CD4-positive, alpha-beta T cell treated with Interleukin-6 for 4 hours (primary cell): ENCODE measurements around the gene PPDPF.
"Not testable (repeated sequence)": the region's sequence is repeated elsewhere in the genome, so short reads cannot be mapped to it uniquely, and the experiment has no call there.

ENCODE experiments used
- DNase-seq: peaks from one replicate; pipeline ENCODE4 v3.0.0-alpha.2; 2020; ENCODE audit warnings: mixed read lengths

The PPDPF gene

GRCh38 chr20:63520504-63520933 is at the start of gene PPDPF:
TSS of gene PPDPF (plus strand) at chr20:63520765. CDS start at chr20:63521309, 544 bp downstream.
- peak; percentile 84 for DNase-seq

DNA sequence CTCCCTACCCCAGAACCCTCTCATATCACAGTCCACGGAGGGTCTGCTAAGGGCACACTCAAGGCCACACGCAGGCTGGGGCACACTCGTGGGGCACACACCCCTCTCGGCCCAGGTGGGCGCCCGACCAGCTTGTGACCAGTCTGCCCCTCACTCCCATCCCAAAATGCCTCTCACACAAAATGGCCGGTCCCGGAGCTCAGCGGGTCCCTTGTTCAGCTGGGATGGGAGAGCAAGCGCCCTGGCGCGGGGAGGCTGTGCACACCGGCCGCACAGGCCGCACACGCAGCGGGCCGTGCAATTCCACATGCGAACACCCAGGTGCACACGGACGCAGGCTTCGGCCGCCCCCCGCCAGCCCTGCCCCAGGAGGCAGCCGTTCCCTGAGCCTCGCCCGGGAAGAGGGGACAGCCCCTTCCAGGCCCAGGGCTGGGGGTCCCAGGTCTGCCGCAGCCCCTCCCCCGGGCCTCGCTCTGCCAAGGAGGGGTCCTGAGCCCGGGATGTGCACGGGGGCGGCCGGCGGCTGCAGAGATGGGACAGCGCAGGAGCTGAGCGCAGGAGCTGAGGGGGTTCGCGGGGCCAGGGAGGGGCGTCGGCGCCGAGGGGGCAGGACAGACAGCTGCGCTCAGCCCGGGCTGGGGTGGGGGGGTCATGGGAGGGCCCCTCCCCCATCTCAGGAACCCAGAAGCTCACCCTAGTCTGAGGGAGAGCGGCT is 49.4 kb upstream of the PPDPF start:
- no peak for DNase-seq

GRCh38 chr20:63471717-63471980 is 48.9 kb upstream of the PPDPF start:
- DNase-seq, result no peak

DNA sequence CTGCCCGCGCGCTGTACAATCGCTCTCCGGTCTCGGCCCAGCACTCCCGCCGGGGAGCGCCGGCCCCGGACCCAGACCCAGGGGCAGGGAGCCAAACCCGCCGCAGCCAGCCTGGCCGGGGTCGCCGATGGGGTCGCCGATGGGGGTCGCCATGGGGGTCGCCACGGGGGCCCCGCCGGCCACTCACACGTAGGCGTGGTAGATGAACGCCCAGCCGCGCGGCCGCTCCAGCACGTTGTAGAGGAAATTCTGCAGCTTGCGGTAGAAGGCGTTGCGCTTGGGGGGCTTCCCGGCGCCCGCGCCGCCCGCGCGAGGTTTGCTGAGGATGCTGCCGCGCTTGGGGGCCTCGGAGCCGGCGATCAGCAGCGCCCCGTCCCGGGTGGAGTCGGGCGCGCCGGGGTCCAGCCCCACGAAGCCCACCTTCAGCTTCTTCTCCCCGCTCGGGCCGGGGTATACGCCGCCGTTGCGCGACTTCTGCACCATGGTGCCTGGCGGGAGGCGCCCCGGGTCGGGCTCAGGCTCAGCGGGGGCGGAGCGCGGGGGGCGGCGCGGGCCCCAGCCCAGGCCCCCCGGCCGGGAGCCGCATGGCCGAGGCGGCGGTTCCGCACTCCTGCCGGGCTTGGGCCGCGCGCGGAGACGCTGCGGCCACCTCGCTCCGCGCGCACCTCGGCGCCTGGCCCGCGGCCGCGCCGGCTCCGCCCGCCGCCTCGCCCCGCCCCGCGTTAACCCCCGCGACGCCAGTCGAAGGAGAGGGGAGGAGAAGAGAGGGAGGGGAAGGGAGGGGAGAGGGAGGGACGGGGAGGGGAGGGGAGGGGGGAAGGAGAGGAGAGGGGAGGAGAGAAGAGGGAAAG is 48.4 kb upstream of the PPDPF start, which contains the start of gene KCNQ2:
Gene KCNQ2 (minus strand): TSS at position 675 of the 851 bp plus-strand sequence. CDS start 192 bp downstream, at position 483.
- no peak for DNase-seq

GRCh38 chr20:63472862-63473390 is 47.6 kb upstream of the PPDPF start:
- DNase-seq, result no peak

DNA sequence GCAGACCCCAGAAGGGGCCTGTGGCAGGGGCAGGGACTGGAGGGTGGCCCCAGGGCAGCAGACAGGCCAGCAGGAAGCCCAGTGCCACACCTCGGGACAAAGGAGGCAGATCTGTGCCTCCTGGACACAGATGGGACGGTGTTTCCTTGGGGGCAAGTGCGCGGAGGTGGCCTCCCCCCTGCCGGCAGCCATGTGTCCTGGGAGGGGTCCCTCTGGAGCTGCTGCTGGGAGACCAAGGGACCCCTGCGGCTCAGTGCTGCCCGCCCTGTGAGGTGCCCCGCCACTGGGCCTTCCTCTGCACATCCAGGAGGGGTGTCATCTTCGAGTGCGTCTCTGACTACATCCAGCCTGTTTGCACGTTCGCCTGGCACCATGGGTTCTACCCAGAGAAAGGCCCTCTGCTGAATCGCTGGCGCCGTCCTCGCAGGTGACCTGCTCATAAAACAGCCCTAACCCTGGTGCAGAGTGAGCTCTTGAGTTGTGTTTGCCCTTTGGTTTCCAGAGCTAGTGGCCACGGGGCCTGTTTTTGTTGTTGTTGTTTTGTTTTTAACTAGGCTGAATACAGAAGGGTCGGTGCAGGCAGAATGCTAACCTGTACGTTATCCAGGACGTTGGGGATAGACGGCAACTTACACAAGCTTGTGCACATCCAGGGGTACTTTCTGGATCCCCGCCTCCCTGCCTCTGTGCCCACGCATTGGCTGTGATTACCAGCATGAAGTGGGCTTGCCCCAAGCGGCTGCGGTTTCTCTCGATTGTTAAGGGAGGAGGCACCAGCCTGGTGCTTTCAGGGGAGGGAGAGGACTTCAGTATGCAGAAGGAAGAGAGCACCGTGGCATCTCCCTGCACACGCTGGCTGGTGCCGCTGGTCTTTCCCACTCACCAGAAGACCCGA is 46.8 kb upstream of the PPDPF start:
- no peak for DNase-seq

DNA sequence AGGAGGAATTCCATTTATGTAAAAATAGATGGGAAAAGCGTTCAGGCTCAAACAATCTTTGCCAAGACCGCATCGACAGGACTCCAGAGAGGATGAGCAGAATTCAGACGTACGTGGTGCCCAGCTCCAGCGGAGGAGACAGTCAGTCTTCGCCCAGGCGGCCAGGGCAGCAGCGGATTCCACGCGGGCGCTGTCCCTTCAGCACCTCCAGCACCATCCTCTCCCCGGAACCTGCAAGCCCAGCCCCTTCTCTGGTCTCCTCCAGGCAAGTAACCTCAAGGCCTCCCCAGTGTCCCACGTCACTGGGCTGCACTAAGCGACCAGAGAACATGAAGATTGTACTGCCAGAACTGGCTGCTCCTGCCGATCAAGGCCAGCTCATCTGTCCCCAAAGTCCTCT is 45.4 kb upstream of the PPDPF start:
- DNase-seq, result no peak

DNA sequence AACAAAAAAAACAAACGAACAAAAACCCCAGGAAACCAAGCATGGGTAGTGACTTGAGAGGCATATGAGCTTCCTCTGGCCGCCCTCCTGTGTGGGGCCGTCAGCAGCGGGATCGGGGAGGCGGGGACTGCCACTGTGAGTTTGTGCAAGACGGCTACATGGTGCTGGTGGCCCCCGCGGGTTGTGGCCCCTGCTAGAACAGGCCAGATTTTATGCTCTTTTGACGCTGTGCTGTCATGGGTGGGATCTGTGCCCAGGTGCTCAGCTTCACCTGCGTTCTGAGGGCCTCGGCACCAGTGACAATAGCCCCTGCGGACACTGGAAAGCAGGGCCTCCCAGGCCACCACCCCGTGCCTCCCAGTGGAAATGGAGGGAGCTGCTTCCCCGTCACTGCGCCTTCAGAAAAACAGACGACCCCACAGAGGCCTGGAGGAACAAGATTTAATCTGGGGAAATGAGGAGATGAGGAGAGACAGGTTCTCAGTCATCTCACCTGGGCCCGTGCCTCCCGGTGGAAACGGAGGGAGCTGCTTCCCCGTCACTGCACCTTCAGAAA is 43.4 kb upstream of the PPDPF start:
- no peak for DNase-seq

DNA sequence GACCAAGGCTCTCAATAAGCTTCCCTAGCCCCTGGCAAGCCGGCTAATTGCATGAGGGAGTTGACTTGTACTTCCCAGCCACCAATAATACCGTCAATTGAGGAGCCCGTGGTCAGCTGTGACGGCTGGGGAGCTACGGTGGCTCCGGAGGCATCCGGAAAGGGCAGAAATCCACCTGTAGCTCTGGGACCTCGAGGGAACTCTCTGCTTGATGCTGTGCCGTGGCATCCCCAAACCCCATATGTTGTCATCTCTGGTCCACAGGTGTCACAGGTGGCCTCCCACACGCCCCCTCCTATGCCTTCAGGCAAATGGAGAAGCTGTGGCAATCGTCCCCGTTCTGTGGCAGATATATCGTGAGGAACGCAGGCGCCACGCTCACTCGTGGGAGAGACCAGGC is 42.6 kb upstream of the PPDPF start:
- no peak for DNase-seq

DNA sequence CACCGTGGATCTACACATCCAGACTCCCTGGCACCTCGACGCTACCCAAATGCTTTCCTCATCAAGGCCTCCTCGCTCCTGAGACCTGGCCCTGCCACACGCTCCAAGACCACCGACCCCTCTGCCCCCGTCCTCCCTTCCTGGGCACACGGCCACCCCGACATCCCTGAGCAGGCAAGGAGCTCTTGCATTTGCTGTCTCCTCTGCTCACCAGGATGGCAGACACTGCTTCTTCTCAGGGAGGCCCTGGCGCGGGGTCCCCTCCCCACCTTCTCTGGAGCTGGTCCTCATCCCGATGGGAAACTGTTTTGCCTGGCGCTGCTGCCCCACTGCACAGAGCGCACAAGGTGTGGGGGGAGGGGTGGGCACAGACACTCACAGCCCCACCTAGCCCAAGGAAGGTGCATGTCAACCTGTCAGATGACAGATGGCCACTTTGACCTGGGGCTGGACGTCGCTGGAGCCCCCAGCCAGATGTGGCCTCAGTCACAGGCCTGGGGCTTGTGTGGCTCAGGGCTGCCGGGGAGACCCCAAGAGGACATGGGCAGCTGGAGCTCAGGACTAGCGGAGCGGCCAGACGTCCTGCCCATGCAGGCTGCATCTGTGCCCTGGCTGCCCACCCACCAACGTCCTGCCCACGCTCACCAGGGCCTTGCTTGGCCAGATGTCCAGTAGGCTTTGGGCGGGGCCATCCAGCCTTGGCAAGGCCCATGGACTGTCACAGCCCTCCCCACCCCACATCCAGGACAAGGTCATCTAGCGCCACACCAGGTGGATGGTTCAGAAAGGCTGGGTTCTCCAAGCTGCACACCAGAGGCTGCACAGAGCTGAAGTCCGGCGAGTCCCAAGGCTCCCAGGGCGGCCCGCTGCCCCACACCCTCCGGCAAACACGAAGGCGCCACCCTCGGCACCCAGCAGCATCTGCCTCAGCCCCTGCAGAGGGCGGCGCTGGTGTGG is 41.9 kb upstream of the PPDPF start:
- DNase-seq, result no peak

GRCh38 chr20:63479695-63480419 is 40.7 kb upstream of the PPDPF start:
- DNase-seq, result not testable (repeated sequence)

DNA sequence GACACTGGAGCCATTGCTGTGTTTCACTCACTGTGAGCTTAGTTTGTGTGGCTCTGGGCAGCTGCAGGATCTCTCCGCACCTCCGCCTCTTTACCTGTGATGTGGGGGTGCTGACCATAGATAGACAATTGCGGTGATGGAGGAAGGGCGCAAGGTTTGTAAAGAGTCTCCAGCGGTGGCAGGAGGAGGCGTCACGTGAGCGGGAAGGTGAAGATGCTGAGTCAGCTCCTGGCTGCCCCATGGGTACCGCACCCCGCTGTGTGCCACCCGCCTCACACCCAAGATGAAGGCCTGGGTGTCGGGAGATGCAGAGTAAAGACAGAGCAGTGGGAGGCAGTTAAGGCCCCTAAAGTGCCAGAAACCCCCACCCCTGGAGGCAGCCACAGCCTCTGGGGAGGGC is 39.1 kb upstream of the PPDPF start:
- no peak for DNase-seq

DNA sequence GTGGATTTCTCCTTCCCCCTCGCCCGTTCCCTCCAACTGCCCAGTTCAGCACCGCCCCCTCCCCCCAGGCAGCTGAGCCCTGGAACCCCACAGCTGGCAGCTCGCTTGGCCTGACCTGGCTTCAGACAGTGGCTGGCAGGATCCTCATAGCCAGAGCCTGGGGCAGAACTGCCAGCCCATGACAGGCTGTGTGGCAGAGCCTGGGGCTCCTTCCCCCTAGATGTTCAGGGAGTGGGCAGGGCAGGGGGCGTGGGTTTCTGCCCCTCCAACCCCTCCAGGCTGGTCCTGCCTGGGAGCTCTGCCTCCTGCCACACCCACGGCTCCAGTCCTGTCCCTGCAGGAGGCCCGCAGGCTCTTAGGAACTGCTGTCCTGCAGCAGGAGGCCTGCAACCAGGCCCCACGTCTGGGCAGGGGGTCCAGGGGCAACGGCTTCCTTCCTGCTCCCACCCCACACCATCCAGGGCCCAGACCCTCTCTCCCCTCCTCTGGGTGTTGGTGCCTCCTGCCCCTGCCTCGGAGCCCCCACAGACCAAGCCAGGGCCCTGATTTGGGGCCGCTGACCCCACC is 38.5 kb upstream of the PPDPF start:
- DNase-seq, result no peak

DNA sequence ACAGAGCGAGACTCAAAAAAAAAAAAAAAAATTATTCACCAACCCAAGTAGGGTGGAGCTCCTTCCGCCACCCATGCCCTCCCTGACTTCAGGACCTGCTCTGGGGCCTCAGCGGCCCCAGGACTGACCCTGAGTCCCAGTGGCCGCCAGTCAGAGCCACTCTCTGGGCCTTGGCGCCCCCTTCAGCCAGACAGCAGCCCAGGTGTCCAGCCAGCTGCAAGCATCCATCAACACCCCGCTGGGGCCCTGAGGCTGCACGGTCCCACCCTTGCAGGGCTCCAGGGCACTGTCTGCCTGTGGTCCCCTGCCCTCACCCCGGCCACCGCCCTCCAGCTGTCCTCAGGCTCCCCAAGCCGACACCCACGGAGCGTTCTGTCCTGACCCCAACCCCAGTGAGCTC is 36.7 kb upstream of the PPDPF start:
- DNase-seq, result no peak

- DNase-seq, result no peak
Observed at GRCh38 chr20:63484236-63484635, 36.3 kb upstream of the PPDPF start.

GRCh38 chr20:63484651-63485403 is 35.7 kb upstream of the PPDPF start:
- DNase-seq, result no peak

DNA sequence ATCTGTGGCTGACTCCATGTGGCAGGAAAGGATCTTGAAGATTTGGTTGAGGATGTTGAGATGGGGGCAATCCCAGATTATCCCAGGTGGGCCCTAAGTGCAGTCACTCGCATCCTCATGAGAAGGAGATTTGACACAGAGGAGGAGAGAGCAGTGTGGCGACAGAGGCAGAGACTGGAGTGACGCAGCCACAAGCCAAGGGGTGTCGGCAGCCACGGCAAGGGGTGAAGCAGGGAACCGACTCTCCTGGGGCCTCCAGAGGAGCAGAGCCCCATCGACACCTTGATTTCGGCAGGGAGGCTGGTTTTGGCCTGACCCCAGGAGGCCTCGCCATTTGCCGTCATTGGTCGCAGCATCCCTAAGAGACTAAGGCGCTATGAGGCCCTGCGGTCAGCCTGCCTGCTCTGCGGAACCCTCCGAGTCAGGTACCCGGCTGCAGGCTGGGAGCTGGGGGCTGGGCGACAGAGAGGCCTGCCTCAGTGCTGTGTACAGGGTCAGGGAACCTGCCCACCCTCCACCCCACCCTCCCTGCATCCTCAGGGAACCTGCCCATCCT is 34.2 kb upstream of the PPDPF start:
- no peak for DNase-seq

DNA sequence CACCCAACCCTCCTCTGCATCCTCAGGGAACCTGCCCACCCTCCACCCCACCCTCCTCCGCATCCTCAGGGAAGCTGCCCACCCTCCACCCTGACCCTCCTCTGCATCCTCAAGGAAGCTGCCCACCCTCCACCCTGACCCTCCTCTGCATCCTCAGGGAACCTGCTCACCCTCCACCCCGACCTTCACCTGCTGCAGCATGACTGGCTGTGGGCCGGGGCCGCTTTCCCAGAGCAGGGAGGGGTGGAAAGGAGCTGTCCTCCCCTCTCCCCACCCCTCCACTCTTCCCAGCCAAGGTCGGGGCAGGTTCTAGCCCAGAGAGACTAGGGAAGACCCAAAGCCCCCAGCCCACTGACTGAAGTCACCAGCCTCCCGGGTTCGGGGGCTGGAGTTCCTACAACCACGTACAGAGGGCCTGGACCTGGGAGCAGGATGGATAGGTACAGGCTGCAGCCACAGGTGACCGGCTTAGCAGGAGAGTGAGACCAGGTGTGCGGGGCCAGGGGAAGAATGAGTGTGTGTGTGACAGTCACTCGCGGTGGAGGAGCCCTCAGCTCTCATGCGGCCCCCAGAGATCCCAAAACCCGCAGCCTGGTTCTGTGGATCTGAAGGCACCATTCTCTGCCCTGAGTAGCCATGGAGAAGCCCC is 33.3 kb upstream of the PPDPF start:
- DNase-seq, result no peak

- DNase-seq, result no peak
Observed at GRCh38 chr20:63487781-63488241, 32.8 kb upstream of the PPDPF start.
